HG03066 (cell line): ENCODE measurements around the gene FBXO17.
"Not testable (repeated sequence)": the region's sequence is repeated elsewhere in the genome, so short reads cannot be mapped to it uniquely, and the experiment has no call there.

Experiments used
- ATAC-seq: cut with Tn5 transposase; IDR thresholded peaks from one replicate; pipeline ENCODE4 v1.9.1; 2021; ENCODE audit warnings: low read depth; ENCODE audit not compliant: unreplicated experiment

Gene FBXO17

DNA sequence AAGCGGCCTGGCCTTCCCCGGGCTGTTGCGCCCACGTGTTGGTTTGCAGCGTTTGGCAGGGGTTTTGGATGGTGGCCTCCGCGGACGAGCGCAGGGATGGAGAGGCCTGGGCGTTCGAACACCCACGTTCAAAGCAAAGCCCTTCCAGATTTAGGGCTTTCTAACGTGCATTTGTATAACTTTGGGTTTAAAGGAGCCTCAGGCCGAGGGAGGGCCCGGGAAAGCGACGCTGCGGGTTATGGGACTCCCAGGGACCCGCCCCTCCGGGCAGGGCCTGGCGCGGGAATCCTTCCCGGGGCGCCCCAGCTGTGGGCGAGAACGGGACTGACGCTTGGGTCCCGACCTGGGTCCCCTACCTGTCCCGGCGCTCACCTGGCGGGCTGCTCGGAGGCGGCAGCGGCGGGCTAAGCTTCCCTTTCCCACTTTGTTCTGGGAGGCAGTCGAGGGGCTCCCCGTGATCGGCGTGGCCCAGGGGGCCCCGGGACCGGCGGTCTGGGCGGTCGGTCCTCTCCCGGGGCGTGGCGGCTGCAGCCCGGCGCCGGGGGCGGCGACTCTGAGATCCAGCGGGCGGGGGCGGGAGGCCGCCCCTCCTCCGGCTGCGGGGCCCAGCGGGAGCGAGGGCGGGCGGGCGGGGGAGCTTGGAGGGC is at the start of gene FBXO17:
Gene FBXO17 (minus strand): TSS at position 529 of the 647 bp plus-strand sequence. CDS start 25,423 bp downstream, outside the sequence.
- no peak for ATAC-seq

- no peak for ATAC-seq
Measured at GRCh38 chr19:39024875-39025641, 49.5 kb upstream of the FBXO17 start.

- ATAC-seq = no peak
Measured at GRCh38 chr19:39021063-39021462, 45.5 kb upstream of the FBXO17 start.

DNA sequence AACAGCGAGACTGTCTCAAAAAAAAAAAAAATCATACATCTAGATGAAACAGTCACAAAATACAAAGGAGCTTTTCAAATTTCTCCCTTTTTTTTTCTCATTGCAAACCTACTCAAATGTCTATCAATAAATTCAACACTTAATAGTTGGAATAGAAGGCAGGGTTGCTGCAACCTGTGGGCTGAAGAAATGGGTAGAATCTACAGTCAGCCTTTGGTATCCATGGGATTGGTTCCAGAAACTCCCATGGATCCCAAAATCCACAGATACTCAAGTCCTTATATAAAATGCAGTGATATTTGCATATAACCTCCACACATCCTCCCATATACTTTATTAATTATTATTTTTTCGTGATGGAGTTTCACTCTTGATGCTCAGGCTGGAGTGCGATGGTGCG is 42.1 kb upstream of the FBXO17 start:
- no peak for ATAC-seq

GRCh38 chr19:39017026-39017425 is 41.5 kb upstream of the FBXO17 start:
- ATAC-seq = no peak

DNA sequence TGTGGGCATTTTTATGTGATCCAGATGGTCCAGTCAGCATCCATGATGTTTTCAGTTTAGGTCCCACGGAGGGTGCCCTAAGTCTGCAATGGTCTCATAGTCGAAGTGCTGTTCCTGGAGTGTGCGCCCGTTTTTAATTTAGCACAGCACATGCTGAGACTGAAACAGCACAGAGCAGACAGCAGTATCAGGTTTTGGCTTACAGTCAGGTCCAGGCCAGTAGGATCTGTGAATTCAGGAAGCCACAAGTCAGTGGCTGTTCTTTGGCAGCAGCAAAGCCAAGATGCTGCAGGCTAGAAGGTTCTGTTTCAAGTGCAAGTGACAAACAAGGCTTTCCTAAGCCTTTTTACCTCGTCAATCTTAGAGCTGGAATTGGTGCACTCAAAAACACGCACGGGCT is 38.5 kb upstream of the FBXO17 start:
- ATAC-seq = no peak

GRCh38 chr19:39009001-39009400 is 33.5 kb upstream of the FBXO17 start:
- ATAC-seq = no peak

DNA sequence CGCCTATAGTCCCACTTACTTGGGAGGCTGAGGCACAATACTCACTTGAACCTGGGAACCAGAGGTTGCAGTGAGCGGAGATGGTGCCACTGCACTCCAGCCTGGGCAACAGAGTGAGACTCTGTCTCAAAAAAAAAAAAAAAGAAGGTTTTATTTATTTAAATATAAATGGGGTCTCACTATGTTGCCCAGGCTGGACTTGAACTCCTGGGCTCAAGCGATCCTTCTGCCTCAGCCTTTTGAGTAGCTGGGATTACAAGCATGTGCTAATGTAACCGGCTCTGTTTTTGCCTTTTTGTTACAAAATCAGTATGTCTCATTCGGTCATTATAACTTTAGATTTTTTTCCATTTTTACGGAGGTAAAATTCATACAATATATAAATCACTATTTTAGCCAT is 32.6 kb upstream of the FBXO17 start:
- no peak for ATAC-seq

GRCh38 chr19:39007096-39007495 is 31.6 kb upstream of the FBXO17 start:
- no peak for ATAC-seq

GRCh38 chr19:39004403-39004802 is 28.9 kb upstream of the FBXO17 start:
- ATAC-seq = no peak

DNA sequence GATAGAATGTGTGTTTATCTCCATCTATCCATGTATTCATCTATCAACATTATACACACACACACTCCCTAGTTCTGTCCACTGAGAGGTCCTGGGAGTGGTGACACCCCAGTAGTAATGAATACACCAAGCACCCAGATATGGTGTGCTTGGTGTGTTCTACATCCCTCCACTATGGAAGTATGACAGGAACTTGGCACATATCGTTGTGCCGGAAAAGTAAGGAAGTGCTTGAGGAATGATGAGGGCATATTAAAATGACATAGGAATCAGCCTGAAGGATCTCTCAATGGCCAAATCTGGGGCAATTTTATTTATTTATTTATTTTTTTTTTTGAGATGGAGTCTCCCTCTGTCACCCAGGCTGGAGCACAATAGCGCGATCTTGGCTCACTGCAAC is 28.3 kb upstream of the FBXO17 start:
- ATAC-seq = no peak

- ATAC-seq = no peak
Measured at GRCh38 chr19:39003188-39003587, 27.6 kb upstream of the FBXO17 start.

DNA sequence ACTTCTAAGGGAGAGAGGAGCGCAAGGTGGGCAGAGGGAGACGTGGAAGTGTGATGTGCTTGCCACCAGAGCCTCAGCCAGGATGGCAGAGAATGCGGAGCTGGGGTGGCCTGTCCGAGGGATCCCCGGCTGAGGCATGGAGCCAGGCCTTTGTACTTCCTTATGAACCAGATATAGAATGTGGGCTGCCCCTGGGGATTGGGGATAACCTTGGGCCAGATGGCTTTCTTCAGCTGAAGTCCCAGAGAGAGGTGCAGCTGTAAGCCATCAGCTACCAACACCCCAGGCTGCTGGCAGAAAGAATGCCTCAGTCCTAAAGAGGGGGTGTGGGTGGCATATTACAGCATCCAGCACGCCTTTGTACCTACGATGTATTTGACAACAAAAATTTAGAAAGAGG is 25.5 kb upstream of the FBXO17 start:
- ATAC-seq = no peak

DNA sequence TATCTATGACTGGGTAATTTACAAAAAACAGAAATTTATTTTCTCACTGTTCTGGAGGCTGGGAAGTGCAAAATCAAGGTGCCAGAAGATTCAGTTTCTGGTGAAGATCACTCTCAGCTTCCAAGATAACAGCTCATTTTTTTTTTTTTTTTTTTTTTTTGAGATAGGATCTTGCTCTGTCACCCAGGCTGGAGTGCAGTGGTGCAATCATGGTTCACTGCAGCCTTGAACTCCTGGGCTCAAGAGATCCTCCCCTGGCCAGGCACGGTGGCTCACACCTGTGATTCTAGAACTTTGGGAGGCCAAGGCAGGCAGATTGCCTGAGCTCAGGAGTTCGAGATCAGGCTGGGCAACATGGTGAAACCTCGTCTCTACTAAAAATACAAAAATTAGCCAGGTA is 22.0 kb upstream of the FBXO17 start:
- ATAC-seq = not testable (repeated sequence)

DNA sequence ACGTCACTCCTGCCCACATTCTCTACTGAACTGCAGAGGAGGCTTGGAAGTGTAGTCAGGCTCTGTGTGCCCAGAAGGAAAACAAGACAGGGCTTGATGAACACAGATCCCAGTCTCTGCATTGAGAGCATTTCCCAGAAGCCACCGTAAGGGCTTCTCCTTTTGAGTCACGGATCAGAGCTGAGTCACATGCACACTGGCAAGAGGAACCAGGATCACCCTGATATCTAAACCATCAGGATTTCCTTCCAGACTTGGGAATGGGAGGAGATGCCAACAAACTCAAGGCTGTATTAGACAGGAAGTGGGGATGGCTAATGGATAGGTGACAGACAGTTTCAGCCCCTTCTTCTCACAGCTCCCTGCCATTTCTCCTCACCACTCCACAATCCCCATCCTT is 17.7 kb upstream of the FBXO17 start:
- no peak for ATAC-seq

- ATAC-seq = no peak
Measured at GRCh38 chr19:38990949-38991697, 15.6 kb upstream of the FBXO17 start.

DNA sequence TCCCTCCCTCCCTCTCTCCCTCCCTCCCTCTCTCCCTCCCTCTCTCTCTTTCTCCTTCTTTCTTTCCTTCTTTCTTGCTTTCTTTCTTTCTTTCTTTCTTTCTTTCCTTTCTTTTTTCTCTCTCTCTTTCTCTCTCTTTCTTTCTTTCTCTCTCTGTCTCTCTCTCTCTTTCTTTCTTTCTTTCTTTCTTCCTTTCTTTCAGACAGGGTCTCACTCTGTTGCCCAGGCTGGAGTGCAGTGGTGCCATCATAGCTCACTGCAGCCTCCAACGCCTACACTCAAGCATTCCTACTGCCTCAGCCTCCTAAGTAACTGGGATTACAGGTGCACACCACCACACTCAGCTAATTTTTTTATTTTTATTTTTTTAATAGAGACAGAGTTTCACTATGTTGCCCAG is 14.1 kb upstream of the FBXO17 start:
- not testable (repeated sequence) for ATAC-seq

DNA sequence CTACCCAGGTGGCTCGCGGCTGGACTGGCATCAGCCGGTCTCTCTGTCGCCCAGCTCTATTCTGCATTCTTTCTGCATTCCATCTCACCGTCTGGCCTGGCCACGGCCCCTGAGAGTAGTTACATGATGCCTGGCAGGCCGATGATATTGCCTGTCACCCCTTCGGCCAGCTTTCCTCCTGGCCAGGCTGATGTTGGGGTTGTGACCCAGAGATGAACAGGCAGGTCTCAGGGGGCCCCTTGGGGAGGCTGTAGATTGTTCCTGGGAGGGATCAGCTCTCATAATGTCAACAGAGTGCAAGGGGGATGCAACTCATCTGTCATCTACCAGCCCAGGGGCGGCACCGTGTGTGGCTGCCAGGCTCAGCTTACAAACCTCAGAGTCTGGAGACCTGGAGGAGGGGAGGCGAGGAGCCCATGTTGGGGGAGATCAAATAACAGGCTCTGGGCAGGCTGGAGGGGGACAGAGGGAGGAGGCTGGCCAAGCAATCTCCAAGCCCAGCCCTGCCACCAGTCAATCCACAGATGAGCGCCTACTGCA is 13.6 kb upstream of the FBXO17 start:
- ATAC-seq = no peak

DNA sequence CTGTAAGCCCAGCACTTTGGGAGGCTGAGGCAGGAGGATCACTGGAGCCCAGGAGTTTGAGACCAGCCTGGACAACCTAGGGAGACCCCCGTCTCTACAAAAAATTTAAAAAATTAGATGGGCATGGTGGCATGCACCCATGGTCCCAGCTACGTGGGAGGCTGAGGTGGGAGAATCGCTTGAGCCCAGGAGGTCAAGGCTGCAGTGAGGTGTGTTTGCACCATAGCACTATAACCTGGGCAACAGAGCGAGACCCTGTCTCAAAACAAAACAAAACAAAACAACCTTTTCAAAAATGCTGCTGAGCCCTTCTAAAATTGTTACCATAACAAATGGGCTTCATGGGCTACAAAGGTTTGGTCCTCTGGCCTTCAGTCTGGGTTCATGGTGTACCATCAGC is 13.1 kb upstream of the FBXO17 start:
- not testable (repeated sequence) for ATAC-seq

GRCh38 chr19:38987745-38988144 is 12.2 kb upstream of the FBXO17 start:
- not testable (repeated sequence) for ATAC-seq

- no peak for ATAC-seq
Measured at GRCh38 chr19:38985262-38985661, 9.7 kb upstream of the FBXO17 start.
